Epithelial cell of esophagus (primary cell): Measurements from ENCODE around the gene IBTK.

Source experiments
- DNase-seq: peaks from one replicate; pipeline ENCODE4 v3.0.0; 2010; ENCODE audit warnings: low read depth
- H3K4me3 ChIP-seq: 2 replicates; pipeline ENCODE4 v1.5.1; 2011; ENCODE audit warnings: mild to moderate bottlenecking, low read length, control low read depth
- TF ChIP-seq, protein P1 (sequence below): IDR thresholded peaks from 2 replicates; pipeline ENCODE4 v1.5.1; 2011; ENCODE audit warnings: low read depth, mild to moderate bottlenecking, low read length, control low read depth, inconsistent platforms; ENCODE audit not compliant: insufficient read depth; ENCODE audit errors: missing control alignments

The IBTK gene

DNA sequence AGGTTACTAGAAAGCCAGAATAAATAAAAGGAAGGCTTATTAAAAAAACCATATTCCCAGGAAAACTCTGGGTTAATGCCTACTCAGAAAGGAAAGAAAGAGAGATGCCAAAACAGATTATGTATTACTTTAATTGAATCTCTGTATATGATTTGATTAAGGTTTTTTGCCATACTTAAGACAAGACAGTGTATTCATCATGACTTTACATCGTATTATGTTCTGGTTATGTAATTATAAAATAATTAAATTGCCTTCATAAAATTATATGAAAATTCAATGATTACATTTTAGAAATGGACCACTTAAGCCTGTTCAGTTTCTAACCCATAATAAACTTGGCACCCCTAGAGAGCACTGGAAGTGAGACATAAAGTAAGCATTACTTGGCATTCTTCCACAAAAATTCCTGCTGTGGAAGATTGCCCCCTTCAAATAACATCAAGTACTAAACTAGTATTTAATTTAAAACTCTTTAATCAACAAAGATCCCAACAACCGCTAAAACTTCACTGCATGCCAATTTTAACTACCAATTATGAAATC is 20.8 kb upstream of the IBTK start:
- DNase-seq: no peak
- TF ChIP-seq, protein P1, sequence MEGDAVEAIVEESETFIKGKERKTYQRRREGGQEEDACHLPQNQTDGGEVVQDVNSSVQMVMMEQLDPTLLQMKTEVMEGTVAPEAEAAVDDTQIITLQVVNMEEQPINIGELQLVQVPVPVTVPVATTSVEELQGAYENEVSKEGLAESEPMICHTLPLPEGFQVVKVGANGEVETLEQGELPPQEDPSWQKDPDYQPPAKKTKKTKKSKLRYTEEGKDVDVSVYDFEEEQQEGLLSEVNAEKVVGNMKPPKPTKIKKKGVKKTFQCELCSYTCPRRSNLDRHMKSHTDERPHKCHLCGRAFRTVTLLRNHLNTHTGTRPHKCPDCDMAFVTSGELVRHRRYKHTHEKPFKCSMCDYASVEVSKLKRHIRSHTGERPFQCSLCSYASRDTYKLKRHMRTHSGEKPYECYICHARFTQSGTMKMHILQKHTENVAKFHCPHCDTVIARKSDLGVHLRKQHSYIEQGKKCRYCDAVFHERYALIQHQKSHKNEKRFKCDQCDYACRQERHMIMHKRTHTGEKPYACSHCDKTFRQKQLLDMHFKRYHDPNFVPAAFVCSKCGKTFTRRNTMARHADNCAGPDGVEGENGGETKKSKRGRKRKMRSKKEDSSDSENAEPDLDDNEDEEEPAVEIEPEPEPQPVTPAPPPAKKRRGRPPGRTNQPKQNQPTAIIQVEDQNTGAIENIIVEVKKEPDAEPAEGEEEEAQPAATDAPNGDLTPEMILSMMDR: no peak
- no peak overlapping the region for H3K4me3 ChIP-seq

GRCh38 chr6:82264824-82265223 is 17.3 kb upstream of the IBTK start:
- no peak overlapping the region for H3K4me3 ChIP-seq
- TF ChIP-seq, protein P1: no peak
- no peak for DNase-seq

DNA sequence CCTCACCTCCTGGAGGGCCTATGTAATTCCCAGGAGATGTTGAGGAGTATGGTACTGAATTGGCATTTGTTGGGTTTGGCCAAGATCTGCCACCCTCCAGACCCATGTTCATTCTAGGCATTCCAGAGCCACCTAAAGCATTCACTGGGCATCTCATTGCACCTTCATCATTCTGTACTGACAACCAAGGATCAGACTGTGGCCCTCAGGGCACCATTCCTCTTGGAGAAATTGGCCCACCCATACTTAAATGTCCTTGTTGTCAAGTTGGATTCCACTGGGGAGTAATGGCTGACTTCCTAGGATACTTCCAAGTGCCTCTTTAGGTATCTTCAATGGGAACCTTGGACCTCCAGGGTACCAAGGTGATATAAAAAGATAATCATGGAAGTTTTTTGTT is 16.8 kb upstream of the IBTK start:
- DNase-seq: no peak
- H3K4me3 ChIP-seq: no peak overlapping the region
- TF ChIP-seq, protein P1: no peak

- no peak for DNase-seq
- TF ChIP-seq, protein P1: no peak
- no peak overlapping the region for H3K4me3 ChIP-seq
Observed at GRCh38 chr6:82263916-82264315, 16.4 kb upstream of the IBTK start.

DNA sequence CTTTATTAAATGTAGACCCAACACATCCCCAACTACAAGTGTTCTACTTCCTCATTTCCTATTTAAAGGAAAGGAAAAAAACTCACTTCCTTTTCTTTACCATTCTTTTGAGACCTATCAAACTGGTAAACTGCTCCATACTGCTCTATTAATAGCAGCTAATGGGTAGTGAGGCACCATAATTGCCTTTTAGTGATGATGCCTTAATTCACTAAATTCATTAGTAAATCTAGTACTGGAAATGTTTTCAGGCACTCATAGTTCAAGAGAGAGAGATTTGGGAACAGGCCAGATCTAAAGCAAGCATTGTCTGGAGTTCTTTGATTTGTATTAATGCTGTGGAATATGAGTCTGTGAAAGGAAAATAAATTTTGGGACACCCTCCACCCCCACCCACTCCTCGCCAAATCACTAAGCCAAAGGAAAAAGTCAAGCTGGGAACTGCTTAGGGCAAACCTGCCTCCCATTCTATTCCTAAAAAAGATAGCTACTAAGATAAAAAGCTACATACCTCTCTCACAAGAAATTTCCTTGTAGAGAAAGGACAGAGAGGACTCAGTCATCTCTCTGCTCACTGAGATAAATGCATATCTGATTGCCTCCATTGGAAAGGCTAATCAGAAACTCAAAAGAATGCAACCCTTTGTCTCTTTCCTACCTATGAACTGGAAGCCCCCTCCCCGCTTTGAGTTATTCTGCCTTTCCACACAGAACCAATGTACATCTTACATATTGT is 13.6 kb upstream of the IBTK start:
- DNase-seq: no peak
- TF ChIP-seq, protein P1: no peak
- no peak overlapping the region for H3K4me3 ChIP-seq

DNA sequence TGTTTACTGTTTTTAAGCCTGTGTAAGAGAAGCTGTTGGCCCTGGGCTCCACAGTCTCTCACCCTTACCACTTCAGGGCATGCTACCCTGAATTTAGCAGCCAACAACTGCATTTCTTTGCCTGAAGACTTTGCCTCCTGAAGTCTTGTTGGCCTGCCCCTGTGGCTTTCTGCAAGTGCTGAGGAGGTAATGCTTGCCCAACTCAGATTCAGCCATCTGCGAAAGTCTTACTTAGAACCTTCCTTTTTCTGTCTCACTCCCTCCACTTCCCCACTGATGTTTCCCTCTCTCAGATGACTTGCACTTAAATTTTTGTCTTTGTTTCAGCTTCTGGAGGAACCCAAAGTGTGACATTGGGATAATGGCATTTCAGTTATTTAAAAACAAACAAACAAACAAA is 11.8 kb upstream of the IBTK start:
- H3K4me3 ChIP-seq: no peak overlapping the region
- no peak for DNase-seq
- TF ChIP-seq, protein P1: no peak
